DMS114 treated with DMSO at 0.1 percent for 48 hours (cell line): Measurements from ENCODE around the gene CDH23.

Experiments
- DNase-seq: peaks from one replicate; lab custom pipeline; 2025; ENCODE audit not compliant: unreplicated experiment; lab: John Stamatoyannopoulos, UW

CDH23 gene

DNA sequence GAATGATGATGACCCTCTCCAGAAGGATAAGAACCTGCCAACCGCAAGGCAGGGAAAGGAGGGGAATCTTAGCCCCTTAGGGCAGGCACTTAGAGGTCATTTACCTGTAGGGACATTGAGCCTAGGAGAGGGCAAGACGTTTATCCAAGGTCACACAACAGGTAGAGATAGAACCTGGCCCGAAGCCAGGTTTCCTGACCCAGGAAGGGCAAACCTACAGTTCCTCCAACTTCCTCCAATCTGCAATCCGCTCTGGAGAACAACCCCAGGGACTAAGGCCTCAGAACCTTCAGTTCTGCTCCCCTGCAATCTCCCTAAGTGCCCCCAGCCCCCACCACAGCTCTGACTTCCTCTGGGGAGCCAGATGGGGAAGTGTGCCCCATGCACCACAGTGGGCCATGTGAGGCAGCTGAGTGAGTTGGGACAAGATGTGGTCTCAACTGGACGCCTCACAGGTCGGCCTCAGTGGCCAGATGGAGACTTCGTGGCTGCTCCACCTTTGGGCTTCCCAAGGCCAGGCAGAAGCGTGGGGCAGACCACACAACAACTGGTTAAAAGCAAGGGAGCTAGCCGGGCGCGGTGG is 455.7 kb downstream of the CDH23 start:
- DNase-seq, result no peak

DNA sequence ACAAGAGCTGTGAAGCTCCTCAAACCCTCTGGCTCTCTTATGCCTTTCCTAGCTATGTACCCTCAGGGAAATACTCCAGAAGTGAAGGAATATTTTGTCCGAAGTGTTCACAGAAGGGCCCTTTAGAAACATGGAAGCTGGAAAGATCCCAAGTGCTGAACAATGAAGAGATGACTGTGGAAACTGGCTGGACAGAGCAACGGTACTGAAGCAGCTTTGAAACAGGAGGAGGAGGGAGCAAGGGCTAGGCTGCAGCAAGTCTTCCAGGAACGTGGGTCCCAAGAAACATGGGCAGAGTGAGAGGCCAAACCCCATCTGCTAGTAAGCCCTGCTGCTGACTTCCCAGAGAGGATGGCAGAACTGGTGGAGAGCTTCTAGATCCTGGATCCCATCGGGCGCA is 457.3 kb downstream of the CDH23 start:
- DNase-seq, result no peak

DNA sequence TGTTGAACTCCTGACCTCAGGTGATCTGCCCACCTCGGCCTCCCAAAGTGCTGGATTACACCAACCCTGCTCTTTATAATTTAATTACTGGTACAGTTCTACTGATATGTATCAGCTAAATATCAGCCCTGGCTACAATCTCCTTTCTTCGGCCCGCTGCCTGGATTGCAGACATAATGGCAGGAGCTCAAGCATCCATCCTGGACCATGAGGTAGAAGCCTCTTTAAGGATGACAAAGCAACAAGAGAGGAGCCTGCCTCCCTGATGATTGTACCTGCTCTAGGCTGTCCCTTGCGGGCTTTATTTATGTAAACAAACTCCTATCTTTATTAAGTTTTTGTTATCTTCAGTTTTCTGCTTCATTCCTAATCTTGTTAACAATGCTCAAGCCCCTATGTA is 459.9 kb downstream of the CDH23 start:
- DNase-seq, result no peak

- no peak for DNase-seq
Observed at GRCh38 chr10:71857934-71858890, 461.5 kb downstream of the CDH23 start.

DNA sequence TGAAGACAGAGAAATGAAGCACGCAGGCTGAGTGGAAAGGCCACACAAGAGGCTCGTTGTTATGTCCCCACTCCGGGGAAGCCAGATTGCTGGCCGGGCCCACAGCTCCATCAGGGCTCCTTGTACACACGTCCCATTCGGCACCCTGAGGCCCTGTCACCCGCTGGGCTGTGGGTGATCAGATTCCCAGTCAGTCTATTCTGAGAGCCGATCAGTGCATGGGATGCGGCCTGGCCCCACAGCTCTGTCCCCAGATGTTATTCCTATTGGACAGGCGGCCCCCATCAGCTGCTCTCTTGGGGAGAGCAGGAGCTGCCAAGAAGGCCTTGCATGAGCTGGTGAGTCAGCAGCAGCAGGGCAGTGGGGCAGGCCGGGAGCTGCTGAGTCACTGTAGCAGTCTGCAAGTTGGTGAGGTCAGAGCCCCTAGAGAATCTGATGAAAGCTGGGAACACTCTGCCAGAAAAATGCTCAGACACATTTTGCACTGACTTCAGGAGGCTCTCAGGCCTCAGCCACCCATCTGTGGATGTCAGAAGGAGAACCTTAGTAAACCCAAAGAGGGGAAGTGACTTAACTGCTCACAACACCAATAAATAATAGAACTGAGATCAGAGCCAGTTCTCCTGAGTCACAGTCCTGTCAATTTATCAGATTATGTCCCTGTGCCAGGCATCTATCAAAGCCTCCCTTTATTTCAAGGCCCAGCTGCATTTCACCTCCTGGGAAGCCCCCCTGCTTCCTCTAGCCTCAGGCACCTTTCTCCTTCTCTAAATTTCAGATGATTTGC is 463.7 kb downstream of the CDH23 start:
- DNase-seq, result no peak

GRCh38 chr10:71863203-71863602 is 466.5 kb downstream of the CDH23 start:
- no peak for DNase-seq

DNA sequence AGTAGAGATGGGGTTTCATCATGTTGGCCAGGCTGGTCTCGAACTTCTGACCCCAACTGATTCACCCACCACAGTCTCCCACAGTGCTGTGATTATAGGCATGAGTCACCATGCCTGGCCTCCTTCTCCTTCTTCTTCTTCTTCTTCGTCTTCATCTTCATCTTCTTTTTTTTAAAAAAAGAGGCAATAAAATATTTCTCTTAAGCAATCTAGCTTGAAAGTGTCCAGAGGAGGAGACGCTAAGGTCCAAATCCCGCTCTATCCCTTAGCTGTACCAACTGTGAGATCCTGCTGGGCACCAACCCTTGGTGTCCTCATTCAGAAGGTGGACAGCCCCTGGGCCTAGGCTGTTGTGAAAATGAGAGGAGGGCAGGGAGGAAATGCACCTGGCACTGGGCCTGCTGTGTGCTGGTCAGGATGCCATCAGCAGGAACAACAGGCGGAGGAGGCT is 468.2 kb downstream of the CDH23 start:
- DNase-seq, result no peak
